K562 (cell line): ENCODE measurements around the gene SEPTIN12. TPM values are rescaled to one million over a fixed set of nuclear protein-coding genes. Genes with fewer than 3 reads are reported as not detected.

Source experiments
- CHD2 ChIP-seq: IDR thresholded peaks from 2 replicates; pipeline ENCODE4 v1.6.1; 2011; ENCODE audit warnings: low read depth, low read length
- ETV5 ChIP-seq: sonication (generic); formaldehyde crosslinking; IDR thresholded peaks from 2 replicates; pipeline ENCODE4 v1.4.0; 2020; ENCODE audit warnings: low read depth, mild to moderate bottlenecking, missing genetic modification reagents
- EZH2 ChIP-seq: IDR thresholded peaks from 2 replicates; pipeline ENCODE4 v1.6.1; 2012; ENCODE audit warnings: low read depth, mild to moderate bottlenecking, inconsistent platforms, low read length, borderline replicate concordance
- HCFC1 ChIP-seq: IDR thresholded peaks from 2 replicates; pipeline ENCODE4 v1.6.1; 2012; ENCODE audit warnings: low read depth, low read length, improper control_type of control experiment
- JUND ChIP-seq, 2 experiments: IDR thresholded peaks; 2 replicates in 1 of 2; 3 replicates in 1 of 2; pipeline ENCODE4 v1.6.1; 2011; ENCODE audit warnings: borderline replicate concordance in 2 of 2, low read depth in 2 of 2, low read length in 2 of 2, improper control_type of control experiment in 1 of 2, missing biosample characterization in 1 of 2, missing genetic modification characterization in 1 of 2, missing genetic modification reagents in 1 of 2
- KDM5B ChIP-seq: fragments of 200-600 bp; sonication (generic); IDR thresholded peaks from 2 replicates; pipeline ENCODE4 v1.6.1; 2012; ENCODE audit warnings: low read depth, mild to moderate bottlenecking, moderate library complexity, low read length, control low read depth, inconsistent platforms; ENCODE audit not compliant: insufficient replicate concordance
- MAFG ChIP-seq: fragments of 450-650 bp; conservative IDR thresholded peaks from 2 replicates; pipeline ENCODE4 v1.6.1; 2016; ENCODE audit warnings: missing genetic modification characterization, missing compliant biosample characterization
- MAZ ChIP-seq, 2 experiments: fragments of 450-650 bp in 1 of 2; sonication (generic) in 1 of 2; formaldehyde crosslinking; IDR thresholded peaks in 1 of 2; conservative IDR thresholded peaks in 1 of 2; 2 replicates each; pipeline versions ENCODE4 v1.4.0 to v1.5.0; 2020; ENCODE audit warnings: mild to moderate bottlenecking in 1 of 2, missing genetic modification reagents in 1 of 2
- MEF2A ChIP-seq: IDR thresholded peaks from 2 replicates; pipeline ENCODE4 v1.6.1; 2011; ENCODE audit warnings: low read depth, mild to moderate bottlenecking, low read length, moderate library complexity; ENCODE audit not compliant: control insufficient read depth
- MLLT1 ChIP-seq, 2 experiments: fragments of 450-650 bp; IDR thresholded peaks; 2 replicates each; pipeline ENCODE4 v1.6.1; 2016
- PHF8 ChIP-seq: fragments of 200-600 bp; sonication (generic); IDR thresholded peaks from 2 replicates; pipeline ENCODE4 v1.6.1; 2012; ENCODE audit warnings: mixed run types, mild to moderate bottlenecking, inconsistent platforms, low read length, moderate library complexity, borderline replicate concordance
- POLR2G ChIP-seq: fragments of 200-400 bp; formaldehyde crosslinking; IDR thresholded peaks from 2 replicates; pipeline ENCODE4 v1.6.1; 2017; ENCODE audit warnings: low read depth, mild to moderate bottlenecking, antibody characterized with exemption, low read length, moderate library complexity
- THRAP3 ChIP-seq: fragments of 450-650 bp; IDR thresholded peaks from 2 replicates; pipeline ENCODE4 v1.6.1; 2016; ENCODE audit warnings: mild to moderate bottlenecking, inconsistent platforms, borderline replicate concordance
- ZHX1 ChIP-seq: fragments of 150-350 bp; conservative IDR thresholded peaks from 2 replicates; pipeline ENCODE4 v1.6.1; 2014; ENCODE audit warnings: low read length
- ZNF3 ChIP-seq: fragments of 250-450 bp; sonication (Bioruptor Pico); IDR thresholded peaks from 2 replicates; pipeline ENCODE4 v1.5.0; 2021; ENCODE audit warnings: mild to moderate bottlenecking, moderate library complexity
- ZZZ3 ChIP-seq: fragments of 450-650 bp; IDR thresholded peaks from 2 replicates; pipeline ENCODE4 v1.6.1; 2016; ENCODE audit warnings: antibody characterized with exemption, mild to moderate bottlenecking, moderate library complexity
- polyA plus RNA-seq, 8 experiments: library from polyadenylated mRNA; depleted of rRNA in 4 of 8; stranded (reverse) in 5 of 8; unstranded in 3 of 8; fragments of >200 nt; fragmentation: Nextera tagmentation in 2 of 8; fragmentation: Illumina TruSeq in 1 of 8; extraction: Ambion mirVana in 2 of 8; extraction: Trizol in 1 of 8; gene quantifications; 2 replicates each; pipeline versions ENCODE4 v1.2.1 to v1.2.3, GENCODE V29; 2011 to 2014; ENCODE audit warnings: inconsistent platforms in 1 of 8, missing spikeins in 1 of 8
- total RNA-seq, 7 experiments: library from RNA; depleted of rRNA in 6 of 7; stranded (reverse); fragments of >200 nt in 6 of 7; fragmentation: Illumina TruSeq in 2 of 7; extraction: Trizol in 2 of 7; gene quantifications; 2 replicates each; pipeline versions ENCODE4 v1.2.1 to v1.2.3, GENCODE V29; 2011 to 2021; ENCODE audit warnings: low replicate concordance in 1 of 7
- TF ChIP-seq, protein P1 (sequence below): sonication (generic); formaldehyde crosslinking; IDR thresholded peaks from 2 replicates; pipeline ENCODE4 v1.8.0; 2022; ENCODE audit warnings: mild to moderate bottlenecking, low read depth, missing genetic modification reagents
- TF ChIP-seq, protein P2 (sequence below): fragments of 250-450 bp; sonication (Bioruptor Pico); IDR thresholded peaks from 2 replicates; pipeline ENCODE4 v1.5.0; 2020; ENCODE audit warnings: mild to moderate bottlenecking, borderline replicate concordance

Gene SEPTIN12
- total and polyA plus RNA-seq, 9 of the 15 experiments (the other 6 are each of a cell fraction or from before 2014, with no cell fraction given) = not detected

DNA sequence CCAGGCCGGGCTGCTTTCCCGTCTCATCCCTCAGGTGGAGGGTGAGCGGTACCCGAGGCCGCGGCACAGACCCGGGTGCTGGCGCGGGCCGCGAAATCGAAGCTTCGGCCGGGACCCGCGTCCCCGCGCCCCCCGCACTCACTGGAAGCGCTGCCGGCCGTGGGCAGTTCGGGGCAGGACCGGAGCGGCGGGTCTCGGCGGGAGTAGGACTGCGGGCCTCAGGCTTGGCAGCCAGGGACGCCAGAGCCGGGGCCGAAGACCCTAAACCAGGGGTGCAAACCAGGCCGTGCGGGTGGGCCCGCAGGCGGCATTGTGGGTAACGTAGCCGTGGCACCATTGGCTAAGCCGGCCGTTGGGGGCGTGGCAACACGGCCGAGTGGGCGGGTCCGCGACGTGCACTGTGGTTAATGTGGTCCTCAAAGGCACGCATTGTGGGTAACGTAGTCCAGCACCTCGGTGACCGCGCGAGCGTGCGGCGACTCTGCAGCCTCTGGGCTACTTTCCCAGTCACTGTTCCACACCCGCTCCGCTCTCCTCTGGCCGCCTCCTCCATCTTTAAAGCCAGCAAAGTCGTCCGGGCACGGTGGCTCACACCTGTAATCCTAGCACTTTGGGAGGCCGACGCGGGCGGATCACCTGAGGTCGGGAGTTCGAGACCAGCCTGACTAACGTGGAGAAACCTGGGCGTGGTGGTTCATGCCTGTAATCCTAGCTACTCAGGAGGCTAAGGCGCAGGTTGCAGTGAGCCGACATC is 21.1 kb downstream of the SEPTIN12 start, which contains the start of gene ZNF500 (continued):
- TF ChIP-seq KDM5B (peak; percentile 67), ZZZ3 (no peak), JUND (IDR thresholded peaks at IDR 0.05; ENCODE audit: borderline replicate concordance, low read depth, low read length) (peak; percentile 27; the same call in 1 of the 2 replicates), JUND (tag; IDR thresholded peaks at IDR 0.05; ENCODE audit: borderline replicate concordance, low read depth, low read length) (no peak; the same call in 2 of the 3 replicates), MAZ (CRISPR knock-in tag; conservative IDR thresholded peaks at IDR 0.05 in 1 of 2, IDR thresholded peaks at IDR 0.05 in 1 of 2) (peak; percentile 72 to 81; a peak in 3 of 4 replicates), CHD2 (peak; percentile 47; the same call in 1 of the 2 replicates), MLLT1 (IDR thresholded peaks at IDR 0.05) (peak in 1 of 2 experiments; percentile 84; a peak in 1 of 4 replicates), MAFG (tag) (no peak), THRAP3 (no peak), PHF8 (peak; percentile 91; the same call in 1 of the 2 replicates), POLR2G (peak; percentile 87), ZHX1 (no peak), ETV5 (CRISPR knock-in tag) (0 out of 2 replicates have a peak, but pooled peaks have one; percentile 57), ZNF3 (CRISPR knock-in tag) (no peak), HCFC1 (peak; percentile 97), EZH2 (no peak), MEF2A (no peak)
- TF ChIP-seq, protein P1, sequence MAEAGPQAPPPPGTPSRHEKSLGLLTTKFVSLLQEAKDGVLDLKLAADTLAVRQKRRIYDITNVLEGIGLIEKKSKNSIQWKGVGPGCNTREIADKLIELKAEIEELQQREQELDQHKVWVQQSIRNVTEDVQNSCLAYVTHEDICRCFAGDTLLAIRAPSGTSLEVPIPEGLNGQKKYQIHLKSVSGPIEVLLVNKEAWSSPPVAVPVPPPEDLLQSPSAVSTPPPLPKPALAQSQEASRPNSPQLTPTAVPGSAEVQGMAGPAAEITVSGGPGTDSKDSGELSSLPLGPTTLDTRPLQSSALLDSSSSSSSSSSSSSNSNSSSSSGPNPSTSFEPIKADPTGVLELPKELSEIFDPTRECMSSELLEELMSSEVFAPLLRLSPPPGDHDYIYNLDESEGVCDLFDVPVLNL = no peak
- TF ChIP-seq, protein P2, sequence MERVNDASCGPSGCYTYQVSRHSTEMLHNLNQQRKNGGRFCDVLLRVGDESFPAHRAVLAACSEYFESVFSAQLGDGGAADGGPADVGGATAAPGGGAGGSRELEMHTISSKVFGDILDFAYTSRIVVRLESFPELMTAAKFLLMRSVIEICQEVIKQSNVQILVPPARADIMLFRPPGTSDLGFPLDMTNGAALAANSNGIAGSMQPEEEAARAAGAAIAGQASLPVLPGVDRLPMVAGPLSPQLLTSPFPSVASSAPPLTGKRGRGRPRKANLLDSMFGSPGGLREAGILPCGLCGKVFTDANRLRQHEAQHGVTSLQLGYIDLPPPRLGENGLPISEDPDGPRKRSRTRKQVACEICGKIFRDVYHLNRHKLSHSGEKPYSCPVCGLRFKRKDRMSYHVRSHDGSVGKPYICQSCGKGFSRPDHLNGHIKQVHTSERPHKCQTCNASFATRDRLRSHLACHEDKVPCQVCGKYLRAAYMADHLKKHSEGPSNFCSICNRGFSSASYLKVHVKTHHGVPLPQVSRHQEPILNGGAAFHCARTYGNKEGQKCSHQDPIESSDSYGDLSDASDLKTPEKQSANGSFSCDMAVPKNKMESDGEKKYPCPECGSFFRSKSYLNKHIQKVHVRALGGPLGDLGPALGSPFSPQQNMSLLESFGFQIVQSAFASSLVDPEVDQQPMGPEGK = no peak
